PC-9 (cell line): Measurements from ENCODE around the gene RAB4B. TPM values are rescaled to one million over a fixed set of nuclear protein-coding genes. Genes with fewer than 3 reads are reported as not detected.

Experiments used
- BruUV-seq: library from RNA; stranded (reverse); fragments of 400-500 nt; replicated peaks from 2 replicates; lab custom pipeline; 2021; lab: Mats Ljungman, UMichigan
- CTCF ChIA-PET: fragments of 300-600 bp; sonication (Branson Sonifier 250); formaldehyde crosslinking; loops from one replicate; lab custom pipeline; 2022; ENCODE audit warnings: antibody characterized with exemption; lab: Charles Lee
- POLR2A ChIA-PET: fragments of 300-600 bp; sonication (Branson Sonifier 250); formaldehyde crosslinking; loops from one replicate; lab custom pipeline; 2022; ENCODE audit warnings: antibody characterized with exemption; ENCODE audit not compliant: unreplicated experiment; lab: Charles Lee
- DNase-seq, 2 experiments: peaks; one replicate each; pipeline versions ENCODE4 v3.0.0 to v3.0.0-alpha.2; 2015 to 2022; ENCODE audit warnings: mixed read lengths in 1 of 2
- H2AFZ ChIP-seq: fragments of 200-600 bp; sonication (generic); 2 replicates; pipeline ENCODE4 v1.8.1; 2017; ENCODE audit warnings: antibody characterized with exemption
- H3F3A ChIP-seq: fragments of 200-600 bp; sonication (generic); 2 replicates; pipeline ENCODE4 v1.8.1; 2017; ENCODE audit warnings: antibody characterized with exemption, mild to moderate bottlenecking, low read depth; ENCODE audit not compliant: insufficient read depth
- H3K27ac ChIP-seq: fragments of 200-600 bp; sonication (generic); 2 replicates; pipeline ENCODE4 v1.6.1; 2016; ENCODE audit warnings: mixed run types
- H3K27me3 ChIP-seq: fragments of 200-600 bp; sonication (generic); 2 replicates; pipeline ENCODE4 v1.6.1; 2016; ENCODE audit warnings: low read depth, mixed run types; ENCODE audit not compliant: insufficient read depth
- H3K36me3 ChIP-seq: fragments of 200-600 bp; sonication (generic); 2 replicates; pipeline ENCODE4 v1.6.1; 2016; ENCODE audit warnings: low read depth, mixed run types
- H3K4me1 ChIP-seq: fragments of 200-600 bp; sonication (generic); replicated peaks from 2 replicates; pipeline ENCODE4 v1.6.1; 2016; ENCODE audit warnings: mixed run types; ENCODE audit not compliant: insufficient read depth
- H3K4me2 ChIP-seq: fragments of 200-600 bp; sonication (generic); 2 replicates; pipeline ENCODE4 v1.6.1; 2017; ENCODE audit warnings: mixed run types
- H3K4me3 ChIP-seq: fragments of 200-600 bp; sonication (generic); 2 replicates; pipeline ENCODE4 v1.6.1; 2016; ENCODE audit warnings: mixed run types
- H3K79me2 ChIP-seq: fragments of 200-600 bp; sonication (generic); 2 replicates; pipeline ENCODE4 v1.6.1; 2017; ENCODE audit warnings: low read depth, mixed run types
- H3K9me2 ChIP-seq: fragments of 200-600 bp; sonication (generic); 2 replicates; pipeline ENCODE4 v1.8.1; 2017; ENCODE audit warnings: mild to moderate bottlenecking; ENCODE audit not compliant: insufficient read depth
- H3K9me3 ChIP-seq: fragments of 200-600 bp; sonication (generic); 2 replicates; pipeline ENCODE4 v1.8.1; 2016; ENCODE audit warnings: low read depth; ENCODE audit not compliant: insufficient read depth
- H4K20me1 ChIP-seq: fragments of 200-600 bp; sonication (generic); 2 replicates; pipeline ENCODE4 v1.8.1; 2017; ENCODE audit not compliant: insufficient read depth
- EZH2 ChIP-seq: fragments of 200-600 bp; sonication (generic); IDR thresholded peaks from 2 replicates; pipeline ENCODE4 v1.8.0; 2017; ENCODE audit warnings: antibody characterized with exemption, low read depth
- intact Hi-C: fragments of 100-400 bp; cut with micrococcal nuclease; formaldehyde crosslinking; loops from one replicate; pipeline ENCODE4 v1.10.0; 2022; ENCODE audit not compliant: unreplicated experiment
- total RNA-seq: library from RNA; stranded (reverse); gene quantifications from 2 replicates; pipeline ENCODE4 v1.2.3, GENCODE V29; 2021
- TF ChIP-seq, protein P1 (sequence below): fragments of 200-600 bp; sonication (generic); conservative IDR thresholded peaks from 2 replicates; pipeline ENCODE4 v1.6.1; 2017; ENCODE audit warnings: mixed run types, antibody characterized with exemption, mild to moderate bottlenecking, moderate library complexity

Gene RAB4B
- total RNA-seq, 1 experiment from 2014 or later = 22.2 TPM

DNA sequence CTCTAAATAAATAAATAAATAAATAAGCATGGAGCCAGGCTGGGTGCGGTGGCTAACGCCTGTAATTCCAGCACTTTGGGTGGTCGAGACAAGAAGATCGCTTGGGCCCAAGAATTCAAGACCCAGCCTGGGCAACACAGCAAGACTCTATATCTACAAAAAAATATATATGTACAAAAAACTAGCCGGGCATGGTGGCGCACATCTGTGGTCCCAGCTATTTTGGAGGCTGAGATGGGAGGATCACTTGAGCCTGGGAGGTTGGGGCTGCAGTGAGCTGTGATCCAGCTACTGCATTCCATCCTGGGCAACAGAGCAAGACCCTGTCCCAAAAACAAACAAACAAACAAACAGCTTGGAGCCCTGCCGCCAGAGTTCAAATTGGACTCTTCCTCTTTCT is 30.5 kb upstream of the RAB4B start:
- no peaks in the 10 kb centered on the region for H3K27me3 ChIP-seq
- no peak overlapping the region for H3K4me2 ChIP-seq
- peaks cover 3% of the 10 kb centered on the region; the same call in 1 of the 2 replicates for H4K20me1 ChIP-seq
- TF ChIP-seq, protein P1, sequence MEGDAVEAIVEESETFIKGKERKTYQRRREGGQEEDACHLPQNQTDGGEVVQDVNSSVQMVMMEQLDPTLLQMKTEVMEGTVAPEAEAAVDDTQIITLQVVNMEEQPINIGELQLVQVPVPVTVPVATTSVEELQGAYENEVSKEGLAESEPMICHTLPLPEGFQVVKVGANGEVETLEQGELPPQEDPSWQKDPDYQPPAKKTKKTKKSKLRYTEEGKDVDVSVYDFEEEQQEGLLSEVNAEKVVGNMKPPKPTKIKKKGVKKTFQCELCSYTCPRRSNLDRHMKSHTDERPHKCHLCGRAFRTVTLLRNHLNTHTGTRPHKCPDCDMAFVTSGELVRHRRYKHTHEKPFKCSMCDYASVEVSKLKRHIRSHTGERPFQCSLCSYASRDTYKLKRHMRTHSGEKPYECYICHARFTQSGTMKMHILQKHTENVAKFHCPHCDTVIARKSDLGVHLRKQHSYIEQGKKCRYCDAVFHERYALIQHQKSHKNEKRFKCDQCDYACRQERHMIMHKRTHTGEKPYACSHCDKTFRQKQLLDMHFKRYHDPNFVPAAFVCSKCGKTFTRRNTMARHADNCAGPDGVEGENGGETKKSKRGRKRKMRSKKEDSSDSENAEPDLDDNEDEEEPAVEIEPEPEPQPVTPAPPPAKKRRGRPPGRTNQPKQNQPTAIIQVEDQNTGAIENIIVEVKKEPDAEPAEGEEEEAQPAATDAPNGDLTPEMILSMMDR = no peak
- TF ChIP-seq EZH2 = no peak
- H3F3A ChIP-seq = peaks cover 19% of the 10 kb centered on the region
- peaks cover 30% of the 10 kb centered on the region for H3K79me2 ChIP-seq
- POLR2A ChIA-PET = no interaction called here
- H3K36me3 ChIP-seq = peaks cover under 1% of the 10 kb centered on the region; the same call in 1 of the 2 replicates
- no TSS peak for BruUV-seq
- intact Hi-C loops = no loop called here
- peaks cover 26% of the 10 kb centered on the region for H3K4me1 ChIP-seq
- H3K4me3 ChIP-seq = no peak overlapping the region
- H2AFZ ChIP-seq = no peak overlapping the region
- no peaks in the 10 kb centered on the region for H3K9me2 ChIP-seq
- DNase-seq = no peak
- no peaks in the 10 kb centered on the region for H3K9me3 ChIP-seq
- no peak overlapping the region for H3K27ac ChIP-seq
- CTCF ChIA-PET = interaction anchor here (0.6 kb wide), 1 partner anchor 136 kb away, joined by 4 read pairs; no protein-coding TSS in a partner anchor

DNA sequence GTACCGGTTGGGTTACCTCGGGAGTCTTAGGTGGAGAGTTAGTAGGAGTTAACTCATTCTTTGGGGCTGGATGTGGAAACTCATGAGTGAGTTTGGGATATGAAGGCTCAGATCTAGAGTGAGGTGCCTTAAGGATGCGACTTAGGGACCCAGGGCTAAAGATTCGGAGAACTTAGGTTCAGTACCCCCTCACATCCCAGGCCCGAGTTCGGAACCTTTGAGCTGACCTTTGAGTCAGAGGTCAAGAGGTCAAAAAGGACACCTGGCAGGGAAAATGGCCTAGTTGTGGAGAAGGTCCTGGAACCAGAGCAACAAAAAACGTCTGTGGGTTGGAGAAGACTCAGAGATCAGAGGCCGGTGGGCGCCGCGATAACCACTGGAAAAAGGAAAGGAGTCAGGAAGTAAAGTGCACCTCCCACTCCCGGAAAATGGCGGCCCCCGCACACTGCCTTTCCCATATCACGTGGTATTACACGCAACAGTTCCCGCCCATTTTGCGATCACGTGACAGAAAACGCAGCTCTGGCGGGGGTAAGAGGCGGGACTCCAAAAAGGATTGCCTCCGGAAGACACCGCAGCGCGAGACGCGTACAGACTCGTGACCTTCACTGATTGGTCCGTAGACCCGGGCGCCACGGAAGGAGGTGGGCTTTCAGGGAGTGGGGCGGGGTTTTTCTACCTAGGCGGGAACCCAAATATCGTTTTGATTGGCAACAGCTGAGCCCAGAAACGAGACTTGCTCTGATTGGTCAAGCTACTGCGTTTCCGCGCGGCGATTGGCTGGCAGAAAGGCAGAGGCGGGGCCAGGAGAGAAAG is 27.8 kb upstream of the RAB4B start, which contains the start of gene ACTMAP:
Gene ACTMAP (minus strand): TSS at position 420 of the 816 bp plus-strand sequence. CDS start 674 bp downstream, outside the sequence.
- H3K27ac ChIP-seq = peak within 1 kb of the TSS; percentile 91
- H3K27me3 ChIP-seq = no peaks in the 10 kb centered on the region
- intact Hi-C loops = loop anchor here (1.0 to 5.0 kb wide), 7 partner anchors 14 to 514 kb away; partner anchors contain the start of genes COQ8B, EGLN2, HNRNPUL1 and NUMBL
- peaks cover 24% of the 10 kb centered on the region for H4K20me1 ChIP-seq
- BruUV-seq = TSS peak; percentile 85
- H3K36me3 ChIP-seq = peaks cover 16% of the 10 kb centered on the region; the same call in 1 of the 2 replicates
- peaks cover 56% of the 10 kb centered on the region for H3K79me2 ChIP-seq
- no peaks in the 10 kb centered on the region for H3K9me2 ChIP-seq
- peak within 1 kb of the TSS; percentile 95 for H3K4me3 ChIP-seq
- no peaks in the 10 kb centered on the region for H3K9me3 ChIP-seq
- POLR2A ChIA-PET = interaction anchor here (0.5 to 1.0 kb wide), 16 partner anchors 14 to 986 kb away, joined by 3 to 22 read pairs (median 4); partner anchors contain the start of genes B9D2, RAB4B and SERTAD1
- TF ChIP-seq, protein P1 = no peak
- TF ChIP-seq EZH2 = no peak
- peak within 1 kb of the TSS; percentile 92 for H3K4me2 ChIP-seq
- peaks cover 19% of the 10 kb centered on the region for H3F3A ChIP-seq
- H2AFZ ChIP-seq = peak within 1 kb of the TSS; percentile 74
- DNase-seq = peak; percentile 98 to 99
- CTCF ChIA-PET = no interaction called here
- peaks cover 44% of the 10 kb centered on the region for H3K4me1 ChIP-seq

DNA sequence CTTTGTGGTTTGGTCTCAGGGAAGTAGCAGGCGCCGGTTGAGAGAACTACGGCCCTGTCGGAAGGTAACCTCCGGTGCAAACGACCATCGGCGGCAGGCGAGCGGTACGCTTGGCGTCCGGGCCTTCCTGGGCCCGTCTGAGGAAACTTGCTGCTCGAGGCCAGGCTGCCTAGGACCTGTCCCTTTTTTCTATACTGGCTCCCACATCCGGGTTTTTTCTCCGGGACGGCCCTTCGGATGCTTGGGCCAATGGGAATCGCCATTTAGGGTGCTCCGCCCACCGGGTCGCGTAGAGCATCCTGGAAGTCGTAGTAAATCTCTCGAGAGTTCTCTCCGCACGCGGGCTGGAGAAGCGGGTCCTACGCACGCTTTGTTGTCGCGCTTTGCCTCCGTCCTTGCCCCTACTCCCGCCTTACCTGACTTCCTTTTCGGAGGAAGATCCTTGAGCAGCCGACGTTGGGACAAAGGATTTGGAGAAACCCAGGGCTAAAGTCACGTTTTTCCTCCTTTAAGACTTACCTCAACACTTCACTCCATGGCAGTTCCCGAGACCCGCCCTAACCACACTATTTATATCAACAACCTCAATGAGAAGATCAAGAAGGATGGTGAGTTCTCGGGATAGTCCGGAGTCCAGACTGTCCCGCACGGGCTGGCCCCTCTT is 27.0 kb upstream of the RAB4B start, which contains the start of gene SNRPA:
Gene SNRPA (plus strand): TSS at position 330 of the 664 bp plus-strand sequence. CDS start 206 bp downstream, at position 536.
- BruUV-seq = no TSS peak
- Histone ChIP-seq H3K36me3 (peaks cover 23% of the 10 kb centered on the region; the same call in 1 of the 2 replicates), H3K27ac (peak within 1 kb of the TSS; percentile 91), H3K4me2 (peak within 1 kb of the TSS; percentile 92), H2AFZ (peak within 1 kb of the TSS; percentile 74), H3K4me1 (peaks cover 39% of the 10 kb centered on the region), H3K27me3 (no peaks in the 10 kb centered on the region), H3K4me3 (peak within 1 kb of the TSS; percentile 95), H3F3A (peaks cover 11% of the 10 kb centered on the region), H3K9me3 (no peaks in the 10 kb centered on the region), H3K79me2 (peaks cover 64% of the 10 kb centered on the region), H4K20me1 (peaks cover 32% of the 10 kb centered on the region), H3K9me2 (no peaks in the 10 kb centered on the region)
- TF ChIP-seq, protein P1 = no peak
- TF ChIP-seq EZH2 = no peak
- POLR2A ChIA-PET = interaction anchor here (0.5 to 1.0 kb wide), 16 partner anchors 15 to 985 kb away, joined by 3 to 22 read pairs (median 4); partner anchors contain the start of genes B9D2, RAB4B and SERTAD1
- DNase-seq = peak; percentile 95 to 97
- intact Hi-C loops = loop anchor here (1.0 to 5.0 kb wide), 8 partner anchors 15 to 513 kb away; partner anchors contain the start of genes COQ8B, EGLN2, HNRNPUL1 and NUMBL
- CTCF ChIA-PET = no interaction called here
